Measurements from ENCODE around the gene GIMAP7. TPM values are rescaled to one million over a fixed set of nuclear protein-coding genes. Genes with fewer than 3 reads are reported as not detected.
"Not testable (repeated sequence)": the region's sequence is repeated elsewhere in the genome, so short reads cannot be mapped to it uniquely, and the experiment has no call there.

The GIMAP7 gene
- total and polyA plus RNA-seq, 10 donors, result 48.7 to 137 (median 101) TPM

- no peak for DNase-seq
- Histone ChIP-seq H3K27ac (peak overlapping the region in 7 of 8 donors; percentile 20 to 90 (median 69)), H3K36me3 (peaks cover 0 to 81% (median 43%) of the 10 kb centered on the region in 6 donors), H3K27me3 (replicated peaks in 1 of 7) (no peaks in the 10 kb centered on the region), H3K4me3 (no peak overlapping the region), H3K4me1 (peaks cover 17 to 76% (median 38%) of the 10 kb centered on the region in 6 donors), H3K9me3 (no peaks in the 10 kb centered on the region)
- intact Hi-C loops (cut with DNase I; ENCODE audit: low total_unique reads), result no loop called here
- 89 to 94% (median 92%) methylated on average over 25 of the region's 25 CpGs for WGBS, 5 donors
- TF ChIP-seq POLR2AphosphoS5 (IDR thresholded peaks at IDR 0.05) (peak in 1 of 3 donors; percentile 18), POLR2A (IDR thresholded peaks at IDR 0.05) (no peak)
These were observed 37.6 kb upstream of the GIMAP7 start for GRCh38 chr7:150476819-150477631.

- peaks cover 0 to 60% (median 28%) of the 10 kb centered on the region in 6 donors for H3K36me3 ChIP-seq
- no peak for DNase-seq
- no peaks in the 10 kb centered on the region for H3K27me3 ChIP-seq (replicated peaks in 1 of 7)
- H3K27ac ChIP-seq, result peak overlapping the region; percentile 59 to 90 (median 82)
- peaks cover 22 to 90% (median 55%) of the 10 kb centered on the region in 6 donors for H3K4me1 ChIP-seq
- intact Hi-C loops (cut with DNase I; ENCODE audit: low total_unique reads), result no loop called here
- 60 to 80% (median 69%) methylated on average over 3 of the region's 3 CpGs for WGBS, 5 donors
- no peak for TF ChIP-seq POLR2A (IDR thresholded peaks at IDR 0.05)
- TF ChIP-seq CTCF (IDR thresholded peaks at IDR 0.05 in 8 of 11, conservative IDR thresholded peaks at IDR 0.05 in 3 of 11), result no peak
- TF ChIP-seq POLR2AphosphoS5 (IDR thresholded peaks at IDR 0.05), result no peak
- no peak overlapping the region for H3K4me3 ChIP-seq
- H3K9me3 ChIP-seq, result no peaks in the 10 kb centered on the region
These were observed 35.5 kb upstream of the GIMAP7 start for GRCh38 chr7:150479023-150479716.

- TF ChIP-seq POLR2AphosphoS5 (IDR thresholded peaks at IDR 0.05) (peak in 2 of 3 donors; percentile 52 to 83), CTCF (IDR thresholded peaks at IDR 0.05 in 8 of 11, conservative IDR thresholded peaks at IDR 0.05 in 3 of 11) (peak in 2 of 11 experiments; percentile 13 to 22), POLR2A (IDR thresholded peaks at IDR 0.05) (no peak)
- 35 to 42% (median 37%) methylated on average over 9 of the region's 9 CpGs for WGBS, 5 donors
These were observed 33.3 kb upstream of the GIMAP7 start for GRCh38 chr7:150481186-150481920.

GRCh38 chr7:150481922-150482321 lies 32.8 kb upstream of the GIMAP7 start:
- Histone ChIP-seq H3K4me1 (peaks cover 27 to 100% (median 69%) of the 10 kb centered on the region in 6 donors), H3K4me3 (peak overlapping the region in 1 of 8 donors; percentile 18), H3K36me3 (peaks cover 0 to 33% (median 16%) of the 10 kb centered on the region in 6 donors), H3K27me3 (replicated peaks in 1 of 7) (no peaks in the 10 kb centered on the region), H3K9me3 (no peaks in the 10 kb centered on the region), H3K27ac (peak overlapping the region; percentile 69 to 90 (median 82))
- WGBS, 5 donors, result 42 to 61% (median 53%) methylated on average over 4 of the region's 4 CpGs
- intact Hi-C loops (cut with DNase I; ENCODE audit: low total_unique reads), result no loop called here
- TF ChIP-seq POLR2AphosphoS5 (IDR thresholded peaks at IDR 0.05) (no peak), CTCF (IDR thresholded peaks at IDR 0.05 in 8 of 11, conservative IDR thresholded peaks at IDR 0.05 in 3 of 11) (no peak)
- DNase-seq, result no peak

More at GRCh38 chr7:150481186-150481920, 33.3 kb upstream of the GIMAP7 start:
- Histone ChIP-seq H3K4me3 (peak overlapping the region in 1 of 8 donors; percentile 18), H3K9me3 (no peaks in the 10 kb centered on the region), H3K4me1 (peaks cover 27 to 98% (median 69%) of the 10 kb centered on the region in 6 donors), H3K27me3 (replicated peaks in 1 of 7) (no peaks in the 10 kb centered on the region), H3K36me3 (peaks cover 0 to 39% (median 21%) of the 10 kb centered on the region in 6 donors), H3K27ac (peak overlapping the region; percentile 69 to 90 (median 82))
- DNase-seq, result peak; percentile 79
- intact Hi-C loops (cut with DNase I; ENCODE audit: low total_unique reads), result no loop called here

GRCh38 chr7:150483514-150483913 lies 31.2 kb upstream of the GIMAP7 start:
- WGBS, 5 donors, result 0 to 5% (median 3%) methylated on average over 2 of the region's 2 CpGs
- Histone ChIP-seq H3K27ac (peak overlapping the region; percentile 69 to 90 (median 82)), H3K4me1 (peaks cover 27 to 100% (median 67%) of the 10 kb centered on the region in 6 donors), H3K36me3 (peaks cover 0 to 17% (median 2%) of the 10 kb centered on the region in 6 donors), H3K4me3 (peak overlapping the region in 3 of 8 donors; percentile 0 to 50 (median 1))
- DNase-seq; intact Hi-C loops (cut with DNase I; ENCODE audit: low total_unique reads); H3K9me3 ChIP-seq; H3K27me3 ChIP-seq (replicated peaks in 1 of 7): not testable (repeated sequence)

GRCh38 chr7:150484071-150484470 lies 30.6 kb upstream of the GIMAP7 start:
- H3K9me3 ChIP-seq; H3K27me3 ChIP-seq (replicated peaks in 1 of 7); DNase-seq; intact Hi-C loops (cut with DNase I; ENCODE audit: low total_unique reads): not testable (repeated sequence)
- Histone ChIP-seq H3K4me1 (peaks cover 27 to 100% (median 63%) of the 10 kb centered on the region in 6 donors), H3K27ac (peak overlapping the region; percentile 69 to 90 (median 82)), H3K4me3 (peak overlapping the region in 3 of 8 donors; percentile 0 to 50 (median 1)), H3K36me3 (peaks cover 0 to 12% (median 0%) of the 10 kb centered on the region in 6 donors)
- 0 to 14% (median 5%) methylated on average over 3 of the region's 3 CpGs for WGBS, 5 donors

Measured in spleen (tissue), 11 donors.